ENCODE measurements around the gene OGFOD2.

OGFOD2 gene

DNA sequence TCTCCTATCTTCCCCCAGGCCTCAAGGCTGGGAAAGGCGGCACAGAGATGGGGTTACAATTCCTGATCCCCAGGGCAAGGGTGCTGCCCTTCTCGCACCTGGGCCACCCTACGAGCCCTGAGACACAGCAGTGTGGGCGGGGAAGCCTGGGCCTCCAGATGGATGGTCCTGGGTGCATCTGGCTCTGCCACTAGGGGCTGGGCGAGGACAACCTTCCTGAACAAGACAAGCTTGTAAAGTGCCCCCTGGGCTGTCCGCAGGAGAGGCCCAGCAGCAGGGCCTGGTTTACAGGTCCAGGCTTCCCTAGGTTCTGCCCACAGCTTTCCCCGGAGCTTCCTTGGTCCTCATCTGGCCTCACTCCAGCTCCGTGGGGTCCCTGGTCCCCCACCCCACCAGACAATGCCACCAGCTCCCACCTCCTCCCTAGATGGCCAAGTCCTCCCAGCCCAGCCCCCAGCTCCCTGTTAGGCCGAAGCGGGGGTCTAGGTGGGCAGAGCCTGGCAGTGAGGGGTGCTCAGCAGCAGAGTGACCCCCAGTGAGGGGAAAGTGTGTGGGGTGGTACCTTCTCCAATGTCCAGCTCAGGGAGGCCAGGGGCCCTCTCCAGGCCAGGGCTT, 14.3 kb downstream of the OGFOD2 start:
- DNase-seq (ENCODE audit: low read depth) = no peak

- DNase-seq (ENCODE audit: low read depth) = no peak
These were observed 14.9 kb downstream of the OGFOD2 start for GRCh38 chr12:122989874-122990419.

DNA sequence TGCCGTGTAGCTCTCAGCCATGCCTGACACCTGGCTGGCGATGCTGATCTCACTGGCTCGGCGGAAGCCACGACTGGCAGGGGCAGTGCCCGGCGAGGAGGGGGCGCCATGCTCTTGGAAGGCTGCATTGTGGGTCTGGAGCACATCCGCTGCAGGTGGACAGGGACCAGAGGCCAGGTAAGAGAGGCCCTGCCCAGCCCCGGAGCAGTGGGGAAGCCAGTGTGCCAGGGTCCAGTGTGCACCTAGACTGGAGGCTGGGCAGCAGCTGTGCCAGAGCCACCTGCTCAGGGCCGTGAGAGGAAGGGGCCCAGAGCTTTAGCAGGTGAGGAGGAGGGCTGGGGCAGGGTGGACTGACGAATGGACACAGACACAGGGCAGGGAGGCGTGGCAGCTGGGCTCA, 15.5 kb downstream of the OGFOD2 start:
- DNase-seq (ENCODE audit: low read depth) = no peak

DNA sequence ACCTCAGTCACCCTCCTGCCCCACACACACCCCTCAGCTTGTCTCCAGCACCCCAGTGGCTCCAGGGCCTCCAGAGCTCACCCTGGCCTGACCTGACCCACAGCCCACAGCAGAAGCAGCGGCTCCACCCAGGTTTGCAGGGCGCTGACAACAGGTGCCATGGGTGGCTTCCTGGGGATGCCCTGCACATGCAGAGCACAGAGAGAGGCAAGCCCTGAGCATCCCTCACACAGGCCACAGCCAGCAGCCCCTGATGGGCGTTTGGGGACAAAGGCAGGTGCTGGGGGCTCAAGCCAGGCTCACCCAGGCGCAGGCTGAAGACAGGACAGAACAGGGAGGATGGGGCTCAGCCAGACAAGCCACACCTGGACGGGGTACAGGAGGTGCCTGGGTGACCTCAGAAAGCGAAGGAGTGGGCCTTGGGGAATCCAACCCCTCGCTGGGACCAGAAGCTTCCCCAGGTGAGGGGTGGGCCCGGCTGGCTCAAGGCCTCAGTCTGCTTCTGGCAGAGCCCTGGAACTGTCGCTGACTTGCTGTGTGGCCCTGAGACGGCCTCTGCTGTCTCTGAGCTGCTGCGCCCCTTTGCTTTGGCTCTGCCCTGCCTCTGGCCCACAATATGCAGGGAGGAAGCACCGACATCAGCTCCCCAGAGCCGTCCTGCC, 16.0 kb downstream of the OGFOD2 start:
- no peak for DNase-seq (ENCODE audit: low read depth)

DNA sequence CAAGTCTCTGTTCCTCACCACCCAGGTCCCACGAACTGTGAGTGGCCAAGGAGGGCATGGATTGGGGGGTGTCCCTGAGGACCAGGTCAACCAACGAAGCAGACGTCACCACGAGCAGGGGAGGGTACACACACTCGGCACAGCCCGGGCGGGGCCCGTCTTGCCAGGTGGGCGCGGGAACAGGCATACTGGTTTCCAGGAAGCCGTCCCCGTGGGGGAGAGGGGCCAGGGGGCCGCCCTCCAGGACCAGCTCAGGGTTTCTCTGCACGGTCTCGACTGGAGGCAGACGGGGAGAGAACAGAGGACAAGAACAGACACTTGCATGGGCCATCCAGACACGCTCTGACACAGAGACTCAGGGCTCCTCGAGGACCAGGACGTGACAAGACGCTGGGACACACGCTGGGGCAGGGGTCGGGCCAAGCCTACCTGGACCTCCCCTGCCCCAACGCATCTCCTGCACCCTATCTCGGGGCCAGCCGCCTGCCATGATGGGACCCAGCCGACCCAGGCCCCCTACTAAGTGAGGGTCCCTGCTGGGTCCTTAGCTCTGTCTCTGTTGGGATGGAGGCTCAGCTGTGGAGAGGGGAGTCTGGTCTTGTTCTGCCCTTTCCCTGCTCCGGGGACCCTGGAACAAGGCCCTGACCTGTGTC, 16.7 kb downstream of the OGFOD2 start:
- no peak for DNase-seq (ENCODE audit: low read depth)

DNA sequence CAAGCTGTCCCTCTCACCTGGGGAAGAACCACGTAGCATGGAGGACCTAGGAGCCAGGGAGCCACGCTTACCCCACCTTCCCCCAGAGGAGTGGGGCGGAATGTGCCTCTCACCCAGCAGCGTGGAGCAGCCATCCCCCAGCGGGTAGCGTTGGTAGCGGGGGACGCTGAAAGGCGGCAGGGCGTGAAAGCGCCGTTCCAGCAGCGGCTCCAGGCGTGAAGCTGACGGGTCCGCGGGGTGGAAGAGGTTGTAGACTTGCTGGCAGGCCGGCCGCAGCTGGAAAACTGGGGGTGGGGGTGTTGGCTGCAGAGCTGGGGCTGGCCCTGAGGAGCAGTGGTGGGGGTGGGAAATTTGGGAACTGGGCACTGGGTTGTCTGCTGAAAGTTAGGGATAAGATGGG, 17.3 kb downstream of the OGFOD2 start:
- DNase-seq (ENCODE audit: low read depth) = no peak

DNA sequence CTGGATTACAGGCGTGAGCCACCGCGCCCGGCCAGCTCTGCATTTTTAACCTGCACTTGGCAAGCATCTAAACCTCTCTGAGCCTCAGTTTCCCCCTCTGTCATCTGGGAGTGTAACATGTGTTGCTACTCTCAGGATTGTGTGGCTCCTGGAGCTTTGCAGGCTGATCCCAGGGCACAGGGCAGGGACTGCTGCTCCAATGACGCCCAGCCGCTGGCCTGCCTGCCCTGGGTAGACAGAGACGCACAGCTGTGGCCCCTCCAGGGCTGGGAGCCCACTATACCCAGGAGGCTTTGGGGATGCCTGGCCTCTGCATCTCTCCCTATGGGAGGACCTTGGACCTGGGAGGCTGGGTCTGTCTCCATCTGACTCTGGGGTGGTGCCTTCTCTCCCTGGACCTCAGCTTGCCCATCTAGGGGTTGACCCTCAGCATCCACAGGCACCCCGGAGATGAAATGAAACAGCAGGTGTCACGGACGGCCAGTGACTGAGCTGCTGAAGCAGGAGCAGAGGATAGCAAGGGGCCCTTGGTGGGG, 19.2 kb downstream of the OGFOD2 start:
- no peak for DNase-seq (ENCODE audit: low read depth)

DNA sequence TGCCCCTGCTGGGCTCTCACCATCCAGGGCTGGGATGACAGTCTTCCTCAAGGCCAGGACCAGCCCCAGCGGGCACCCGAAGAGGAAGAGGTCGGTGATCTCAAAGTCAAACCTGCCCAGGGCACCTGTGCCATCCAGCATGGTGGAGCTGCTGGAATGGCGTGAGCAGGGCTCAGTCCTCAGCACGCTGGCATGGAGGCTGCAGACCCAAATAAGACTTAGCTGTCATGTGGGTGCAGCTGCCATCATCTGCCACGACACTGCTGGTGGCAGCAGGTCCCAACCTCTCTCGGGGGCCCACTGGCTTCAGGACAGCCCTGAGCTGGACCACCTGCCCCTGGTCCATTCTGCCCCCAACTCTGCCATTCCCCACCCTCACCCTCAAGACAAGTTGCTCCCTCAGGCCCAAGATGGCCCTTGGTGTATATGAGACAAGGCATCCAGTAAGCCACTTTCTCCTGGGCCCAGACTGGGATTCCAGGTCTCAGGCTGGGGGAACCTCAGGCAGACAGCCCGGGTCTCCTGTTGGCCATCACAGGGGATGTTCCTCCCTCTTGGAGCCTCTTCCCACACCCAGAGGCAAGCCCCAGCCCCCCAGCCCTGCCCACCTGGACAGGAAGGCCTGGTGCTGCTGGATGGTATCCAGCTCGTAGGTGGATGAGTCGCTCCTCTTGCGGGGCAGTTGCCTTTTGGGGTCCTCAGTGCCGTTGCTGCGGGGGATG, 19.9 kb downstream of the OGFOD2 start:
- no peak for DNase-seq (ENCODE audit: low read depth)

- DNase-seq (ENCODE audit: low read depth) = no peak
These were observed 20.6 kb downstream of the OGFOD2 start for GRCh38 chr12:122995503-122996187.

DNA sequence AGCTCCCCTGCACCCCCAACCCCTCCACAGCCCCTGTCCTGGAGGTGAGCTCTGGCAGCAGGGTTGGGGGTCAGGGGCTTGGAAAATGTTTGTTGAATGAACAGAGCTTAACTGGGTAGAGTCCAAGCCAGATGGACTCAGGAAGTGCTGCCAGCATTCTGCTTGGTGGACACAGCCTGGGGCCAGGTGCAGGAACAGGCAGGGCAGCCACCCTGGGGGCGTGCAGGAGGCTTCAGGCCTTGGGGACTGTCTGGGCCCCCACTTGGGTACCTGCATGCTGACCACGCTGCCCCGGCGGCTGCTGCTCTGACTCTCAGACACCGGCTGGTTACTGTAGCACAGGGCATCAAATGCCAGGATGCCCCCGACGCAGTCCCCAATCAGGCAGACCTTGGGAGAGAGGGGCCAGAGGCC, 21.2 kb downstream of the OGFOD2 start:
- no peak for DNase-seq (ENCODE audit: low read depth)

- no peak for DNase-seq (ENCODE audit: low read depth)
These were observed 21.7 kb downstream of the OGFOD2 start for GRCh38 chr12:122996621-122997342.

- DNase-seq (ENCODE audit: low read depth) = no peak
These were observed 22.6 kb downstream of the OGFOD2 start for GRCh38 chr12:122997343-122998250.

- DNase-seq (ENCODE audit: low read depth) = no peak
These were observed 23.3 kb downstream of the OGFOD2 start for GRCh38 chr12:122998316-122998715.

- DNase-seq (ENCODE audit: low read depth) = no peak
These were observed 24.3 kb downstream of the OGFOD2 start for GRCh38 chr12:122999196-122999946.

GRCh38 chr12:122999986-123000420, 25.0 kb downstream of the OGFOD2 start:
- DNase-seq (ENCODE audit: low read depth) = no peak

DNA sequence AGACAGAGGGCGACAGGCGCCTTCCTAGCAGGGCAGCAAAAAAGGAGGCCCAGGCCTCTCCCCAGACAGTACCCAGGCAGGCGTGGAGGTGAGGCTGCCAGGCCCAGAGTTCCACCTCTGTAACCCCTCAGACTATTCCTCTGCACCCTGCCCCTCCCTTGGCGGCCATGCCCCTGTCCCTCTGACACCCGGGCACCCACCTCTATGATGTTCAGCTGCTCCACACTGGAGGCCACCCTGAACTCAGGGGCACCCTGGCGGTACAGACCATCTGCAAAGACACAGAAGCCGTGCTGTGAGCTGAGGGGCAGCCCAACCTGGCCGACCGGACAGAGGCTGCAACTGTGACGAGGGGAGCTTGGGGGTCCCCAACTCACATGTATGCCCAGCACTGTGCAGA, 25.5 kb downstream of the OGFOD2 start:
- DNase-seq (ENCODE audit: low read depth) = no peak

DNA sequence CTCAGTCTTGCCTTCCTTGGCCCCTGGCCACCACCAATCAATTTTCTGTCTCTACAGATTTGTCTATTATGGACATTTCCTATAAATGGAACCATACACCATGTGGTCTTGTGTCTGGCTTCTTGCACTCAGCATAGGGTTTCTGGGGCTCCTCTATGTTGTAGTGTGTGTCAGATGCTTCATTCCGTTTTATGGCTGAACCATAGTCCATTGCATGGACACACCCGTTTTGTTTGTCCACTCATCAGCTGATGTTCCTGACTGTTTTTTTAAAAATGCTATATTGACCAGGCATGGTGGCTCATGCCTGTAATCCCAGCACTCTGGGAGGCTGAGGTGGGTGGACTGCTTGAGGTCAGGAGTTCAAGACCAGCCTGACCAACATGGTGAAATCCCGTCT, 26.4 kb downstream of the OGFOD2 start:
- no peak for DNase-seq (ENCODE audit: low read depth)

DNA sequence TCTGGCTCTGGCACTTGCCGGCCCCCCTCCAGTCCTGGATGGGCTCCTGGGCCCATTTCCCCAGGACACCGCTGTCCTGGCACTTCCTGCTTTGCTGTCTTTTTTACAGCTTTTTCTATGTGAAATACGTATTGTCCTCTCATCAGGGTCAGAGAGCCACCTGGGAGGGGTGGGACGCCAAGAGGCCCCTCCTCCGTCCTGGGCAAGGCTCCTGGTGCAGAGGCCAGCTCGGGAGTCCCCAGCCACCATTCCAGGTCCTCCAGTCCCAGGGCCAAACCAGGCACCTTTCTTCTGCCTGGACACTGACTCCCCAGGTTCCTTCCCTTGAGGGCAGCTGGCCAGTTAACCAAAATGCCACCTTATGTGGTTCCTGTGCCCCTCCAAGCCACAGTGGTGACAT, 28.2 kb downstream of the OGFOD2 start:
- DNase-seq (ENCODE audit: low read depth) = no peak

DNA sequence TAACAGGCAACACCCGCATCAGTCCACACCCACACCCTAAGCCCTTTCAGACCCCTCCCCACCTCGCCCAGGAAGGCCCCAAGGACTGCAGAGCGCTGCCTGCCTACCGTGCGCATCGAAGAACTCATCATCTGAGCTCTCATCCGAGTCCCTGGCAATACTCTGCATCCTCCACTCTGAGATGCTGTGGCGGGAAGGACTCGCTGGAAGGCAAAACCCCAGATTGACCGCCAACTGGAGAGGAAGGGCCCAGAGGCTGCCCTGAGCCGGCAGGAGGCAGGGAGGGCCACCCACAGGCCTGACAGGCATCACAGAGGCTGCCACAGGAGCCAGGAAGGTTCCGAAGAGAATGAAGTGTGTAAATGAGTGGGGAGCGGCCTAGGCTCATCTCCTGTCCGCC, 29.2 kb downstream of the OGFOD2 start:
- no peak for DNase-seq (ENCODE audit: low read depth)

Measured in CMK (cell line).